Glutamatergic neuron (in vitro differentiated cells): ENCODE data around the gene LARP4B. TPM values are rescaled to one million over a fixed set of nuclear protein-coding genes. Genes with fewer than 3 reads are reported as not detected.
A peak's percentile ranks its signal among the peaks of the same experiment; 100 is the strongest.

Source experiments
- DNase-seq: peaks from one replicate; pipeline ENCODE4 v3.0.0; 2022
- H3K27ac Mint-ChIP-seq: one replicate; pipeline ENCODE4 v1.8.0; 2020; ENCODE audit warnings: mild to moderate bottlenecking, mixed read lengths, inconsistent platforms; ENCODE audit not compliant: unreplicated experiment
- H3K27me3 Mint-ChIP-seq: one replicate; pipeline ENCODE4 v1.8.0; 2020; ENCODE audit warnings: mild to moderate bottlenecking, moderate library complexity, mixed read lengths, inconsistent platforms; ENCODE audit not compliant: unreplicated experiment
- H3K36me3 Mint-ChIP-seq: one replicate; pipeline ENCODE4 v1.8.0; 2020; ENCODE audit warnings: mild to moderate bottlenecking, mixed read lengths, inconsistent platforms; ENCODE audit not compliant: unreplicated experiment
- H3K4me1 Mint-ChIP-seq: one replicate; pipeline ENCODE4 v1.8.0; 2020; ENCODE audit warnings: mild to moderate bottlenecking, low read depth, mixed read lengths, inconsistent platforms; ENCODE audit not compliant: unreplicated experiment
- H3K4me3 Mint-ChIP-seq: one replicate; pipeline ENCODE4 v1.8.0; 2020; ENCODE audit warnings: mild to moderate bottlenecking, mixed read lengths, inconsistent platforms; ENCODE audit not compliant: unreplicated experiment
- H3K9me3 Mint-ChIP-seq: one replicate; pipeline ENCODE4 v1.8.0; 2020; ENCODE audit warnings: mild to moderate bottlenecking, moderate library complexity, mixed read lengths, inconsistent platforms; ENCODE audit not compliant: unreplicated experiment
- CTCF ChIP-seq: fragments of 200-600 bp; sonication (generic); IDR thresholded peaks from one replicate; pipeline ENCODE4 v1.5.0; 2021; ENCODE audit not compliant: partially characterized antibody, unreplicated experiment
- total RNA-seq: library from RNA; stranded (reverse); fragmentation: NEBNext Ultra II Directional; extraction: Animal tissue kit (Norgen Biotek cat#: 25700); gene quantifications from one replicate; pipeline ENCODE4 v1.2.1, GENCODE V29; 2021; ENCODE audit not compliant: unreplicated experiment

LARP4B gene
- total RNA-seq, 1 donor from 2014 or later, result 65.6 TPM

GRCh38 chr10:927131-927530, 4.4 kb downstream of the LARP4B start:
- peaks cover 9% of the 10 kb centered on the region for H3K9me3 Mint-ChIP-seq
- DNase-seq, result no peak
- no peaks in the 10 kb centered on the region for H3K36me3 Mint-ChIP-seq
- TF ChIP-seq CTCF, result no peak
- no peak overlapping the region for H3K4me3 Mint-ChIP-seq
- no peak overlapping the region for H3K27ac Mint-ChIP-seq
- H3K4me1 Mint-ChIP-seq, result peaks cover 19% of the 10 kb centered on the region
- peaks cover 11% of the 10 kb centered on the region for H3K27me3 Mint-ChIP-seq

GRCh38 chr10:926075-926698, 5.3 kb downstream of the LARP4B start:
- DNase-seq, result no peak
- peaks cover 19% of the 10 kb centered on the region for H3K4me1 Mint-ChIP-seq
- peaks cover 9% of the 10 kb centered on the region for H3K9me3 Mint-ChIP-seq
- H3K36me3 Mint-ChIP-seq, result no peaks in the 10 kb centered on the region
- TF ChIP-seq CTCF, result no peak
- H3K4me3 Mint-ChIP-seq, result no peak overlapping the region
- H3K27ac Mint-ChIP-seq, result no peak overlapping the region
- peaks cover 11% of the 10 kb centered on the region for H3K27me3 Mint-ChIP-seq

GRCh38 chr10:924524-924859, 7.0 kb downstream of the LARP4B start:
- Mint-ChIP-seq H3K36me3 (no peaks in the 10 kb centered on the region), H3K9me3 (peaks cover 3% of the 10 kb centered on the region), H3K27me3 (peaks cover 4% of the 10 kb centered on the region), H3K4me3 (peak overlapping the region; percentile 48), H3K4me1 (peaks cover 9% of the 10 kb centered on the region), H3K27ac (no peak overlapping the region)
- TF ChIP-seq CTCF, result no peak
- DNase-seq, result no peak

DNA sequence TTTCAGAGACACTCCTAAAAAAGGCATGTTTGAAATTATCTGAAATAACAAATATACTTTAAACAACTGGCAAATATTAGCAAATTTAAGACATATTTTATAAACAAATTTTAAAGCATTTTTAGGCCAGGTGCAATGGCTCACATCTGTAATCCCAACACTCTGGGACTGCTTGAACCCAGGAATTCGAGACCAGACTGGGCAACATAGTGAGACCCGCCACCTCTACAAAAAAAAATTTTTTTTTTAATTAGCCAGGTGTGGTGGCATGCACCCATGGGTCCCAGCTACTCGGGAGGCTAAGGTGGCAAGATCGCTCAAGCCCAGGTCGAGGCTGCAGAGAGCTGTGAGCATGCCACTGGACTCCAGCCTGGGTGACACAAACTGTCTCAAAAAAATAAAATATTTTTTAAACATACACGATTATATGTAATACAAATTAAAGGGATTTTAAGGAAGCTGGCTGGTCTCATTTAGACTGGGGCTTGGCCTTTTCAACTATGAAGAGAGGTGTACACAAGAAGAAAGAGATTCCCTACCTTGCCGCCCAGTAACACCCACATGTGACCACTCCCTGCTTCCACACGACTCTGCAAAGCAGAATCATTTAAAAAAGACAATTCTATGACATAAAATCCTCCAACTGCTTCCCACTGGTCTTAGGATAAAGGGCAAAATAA, 7.5 kb downstream of the LARP4B start:
- Mint-ChIP-seq H3K27ac (no peak overlapping the region), H3K27me3 (peaks cover 4% of the 10 kb centered on the region), H3K9me3 (peaks cover 3% of the 10 kb centered on the region), H3K4me3 (no peak overlapping the region), H3K36me3 (no peaks in the 10 kb centered on the region), H3K4me1 (peaks cover 8% of the 10 kb centered on the region)
- no peak for DNase-seq
- TF ChIP-seq CTCF, result no peak
